ENCODE measurements around the gene LRFN5.
"Not testable (repeated sequence)": the region's sequence is repeated elsewhere in the genome, so short reads cannot be mapped to it uniquely, and the experiment has no call there.

LRFN5 gene

GRCh38 chr14:41905394-41905964 lies 298.8 kb downstream of the LRFN5 start:
- no peak for DNase-seq

GRCh38 chr14:41911155-41911554 lies 304.5 kb downstream of the LRFN5 start:
- DNase-seq: not testable (repeated sequence)

- no peak for DNase-seq
Observed at GRCh38 chr14:41913398-41913797, 306.7 kb downstream of the LRFN5 start.

GRCh38 chr14:41915732-41916131 lies 309.1 kb downstream of the LRFN5 start:
- DNase-seq: no peak

- no peak for DNase-seq
Observed at GRCh38 chr14:41916313-41916712, 309.6 kb downstream of the LRFN5 start.

GRCh38 chr14:41925409-41925808 lies 318.7 kb downstream of the LRFN5 start:
- DNase-seq: no peak

- DNase-seq: no peak
Observed at GRCh38 chr14:41950428-41951151, 343.9 kb downstream of the LRFN5 start.
